Measurements from ENCODE around the gene UBE3B.

UBE3B gene

DNA sequence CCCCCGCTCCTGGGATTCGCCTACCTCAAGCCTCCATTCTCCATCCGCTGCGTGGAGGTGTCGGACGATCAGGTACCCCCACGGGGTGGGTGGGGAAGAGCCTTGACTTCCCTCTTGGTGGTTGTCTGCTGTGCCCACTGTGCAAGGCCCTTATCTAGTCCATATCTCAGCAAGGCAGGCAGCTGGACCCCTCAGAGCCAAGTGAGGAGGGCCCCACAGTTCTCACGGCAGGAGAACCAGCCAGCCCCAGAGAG, 56.0 kb downstream of the UBE3B start:
- peaks cover 17% of the 10 kb centered on the region; the same call in 1 of the 2 replicates for H3K36me3 ChIP-seq (ENCODE audit: control insufficient read depth, insufficient read depth, low read length)
- H3K27ac ChIP-seq (ENCODE audit: low read depth, low read length), result no peak overlapping the region
- no peak overlapping the region for H3K4me3 ChIP-seq (ENCODE audit: low read depth, low read length)
- no peak overlapping the region for H3K9ac ChIP-seq (ENCODE audit: low read depth, low read length)
- H3K9me3 ChIP-seq (ENCODE audit: control insufficient read depth, insufficient read depth, low read length), result no peaks in the 10 kb centered on the region
- no peaks in the 10 kb centered on the region for H3K27me3 ChIP-seq (ENCODE audit: control insufficient read depth, insufficient read depth, low read length)
- H3K4me1 ChIP-seq (ENCODE audit: control insufficient read depth, insufficient read depth, low read length), result peaks cover 4% of the 10 kb centered on the region; the same call in 1 of the 2 replicates

- peaks cover 17% of the 10 kb centered on the region; the same call in 1 of the 2 replicates for H3K36me3 ChIP-seq (ENCODE audit: control insufficient read depth, insufficient read depth, low read length)
- no peaks in the 10 kb centered on the region for H3K9me3 ChIP-seq (ENCODE audit: control insufficient read depth, insufficient read depth, low read length)
- peaks cover 4% of the 10 kb centered on the region; the same call in 1 of the 2 replicates for H3K4me1 ChIP-seq (ENCODE audit: control insufficient read depth, insufficient read depth, low read length)
- H3K9ac ChIP-seq (ENCODE audit: low read depth, low read length), result no peak overlapping the region
- no peak overlapping the region for H3K4me3 ChIP-seq (ENCODE audit: low read depth, low read length)
- H3K27ac ChIP-seq (ENCODE audit: low read depth, low read length), result no peak overlapping the region
- no peaks in the 10 kb centered on the region for H3K27me3 ChIP-seq (ENCODE audit: control insufficient read depth, insufficient read depth, low read length)
Measured at GRCh38 chr12:109534456-109534855, 57.0 kb downstream of the UBE3B start.

DNA sequence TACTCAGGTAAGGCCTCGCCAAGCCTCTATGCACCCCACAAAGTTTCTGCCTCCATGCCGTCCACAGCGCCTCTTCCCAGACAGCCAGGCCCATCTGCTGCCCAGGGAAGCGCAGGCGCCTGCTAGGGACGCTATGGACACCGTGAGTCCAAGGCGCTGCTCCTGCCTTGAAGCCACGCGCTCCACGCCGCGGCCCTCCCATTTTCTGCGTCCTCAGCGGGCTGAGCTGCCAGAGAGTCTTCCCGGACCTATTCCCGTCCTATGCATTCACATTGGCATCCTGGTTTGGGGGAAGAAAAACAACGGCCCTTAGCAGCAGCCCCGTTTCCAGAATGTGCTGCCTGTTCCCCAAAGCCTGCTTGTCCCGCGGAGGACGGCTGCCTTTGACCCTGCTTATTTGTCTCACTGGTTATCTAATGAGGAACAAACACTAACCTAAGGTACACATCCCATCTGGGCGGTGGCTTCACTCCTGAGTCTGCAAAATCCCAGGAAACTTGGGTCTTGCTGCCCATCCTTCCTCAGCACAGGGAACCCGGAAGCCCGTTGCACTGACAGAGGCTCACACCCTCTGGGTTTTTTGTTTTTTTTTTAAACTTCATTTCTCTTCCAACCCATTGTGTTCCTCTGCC, 57.9 kb downstream of the UBE3B start:
- no peaks in the 10 kb centered on the region for H3K9me3 ChIP-seq (ENCODE audit: control insufficient read depth, insufficient read depth, low read length)
- peaks cover 15% of the 10 kb centered on the region; the same call in 1 of the 2 replicates for H3K36me3 ChIP-seq (ENCODE audit: control insufficient read depth, insufficient read depth, low read length)
- no peak overlapping the region for H3K27ac ChIP-seq (ENCODE audit: low read depth, low read length)
- H3K4me3 ChIP-seq (ENCODE audit: low read depth, low read length), result no peak overlapping the region
- H3K9ac ChIP-seq (ENCODE audit: low read depth, low read length), result no peak overlapping the region
- no peaks in the 10 kb centered on the region for H3K27me3 ChIP-seq (ENCODE audit: control insufficient read depth, insufficient read depth, low read length)
- no peaks in the 10 kb centered on the region for H3K4me1 ChIP-seq (ENCODE audit: control insufficient read depth, insufficient read depth, low read length)

DNA sequence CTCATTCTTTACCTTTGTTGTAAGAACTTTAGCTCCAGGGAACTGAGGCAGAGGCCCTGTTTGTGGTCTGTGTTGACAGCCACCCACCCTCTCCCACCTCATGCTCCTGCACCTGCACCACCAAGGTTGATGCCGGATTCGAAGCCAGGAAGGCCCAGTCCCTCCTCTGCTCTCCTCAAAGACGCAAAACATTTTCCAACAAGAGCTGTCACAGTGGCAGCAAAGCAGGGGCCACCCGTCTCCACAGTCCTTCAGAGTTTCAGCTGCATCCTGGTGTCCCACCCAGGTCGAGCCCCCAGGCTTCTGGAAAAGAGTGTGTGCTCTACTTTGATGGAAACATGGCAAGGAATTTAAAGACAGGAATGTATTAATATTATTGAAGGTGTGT, 58.4 kb downstream of the UBE3B start:
- Histone ChIP-seq H3K9ac (ENCODE audit: low read depth, low read length) (no peak overlapping the region), H3K9me3 (ENCODE audit: control insufficient read depth, insufficient read depth, low read length) (no peaks in the 10 kb centered on the region), H3K27ac (ENCODE audit: low read depth, low read length) (no peak overlapping the region), H3K4me1 (ENCODE audit: control insufficient read depth, insufficient read depth, low read length) (no peaks in the 10 kb centered on the region), H3K36me3 (ENCODE audit: control insufficient read depth, insufficient read depth, low read length) (peaks cover 11% of the 10 kb centered on the region; the same call in 1 of the 2 replicates), H3K27me3 (ENCODE audit: control insufficient read depth, insufficient read depth, low read length) (no peaks in the 10 kb centered on the region), H3K4me3 (ENCODE audit: low read depth, low read length) (no peak overlapping the region)

- no peaks in the 10 kb centered on the region for H3K27me3 ChIP-seq (ENCODE audit: control insufficient read depth, insufficient read depth, low read length)
- no peaks in the 10 kb centered on the region for H3K4me1 ChIP-seq (ENCODE audit: control insufficient read depth, insufficient read depth, low read length)
- H3K27ac ChIP-seq (ENCODE audit: low read depth, low read length), result no peak overlapping the region
- no peak overlapping the region for H3K4me3 ChIP-seq (ENCODE audit: low read depth, low read length)
- H3K9ac ChIP-seq (ENCODE audit: low read depth, low read length), result no peak overlapping the region
- H3K9me3 ChIP-seq (ENCODE audit: control insufficient read depth, insufficient read depth, low read length), result no peaks in the 10 kb centered on the region
- H3K36me3 ChIP-seq (ENCODE audit: control insufficient read depth, insufficient read depth, low read length), result 0 out of 2 replicates have a peak, but pooled peaks cover 5% of the 10 kb centered on the region
Measured at GRCh38 chr12:109537136-109537535, 59.7 kb downstream of the UBE3B start.

DNA sequence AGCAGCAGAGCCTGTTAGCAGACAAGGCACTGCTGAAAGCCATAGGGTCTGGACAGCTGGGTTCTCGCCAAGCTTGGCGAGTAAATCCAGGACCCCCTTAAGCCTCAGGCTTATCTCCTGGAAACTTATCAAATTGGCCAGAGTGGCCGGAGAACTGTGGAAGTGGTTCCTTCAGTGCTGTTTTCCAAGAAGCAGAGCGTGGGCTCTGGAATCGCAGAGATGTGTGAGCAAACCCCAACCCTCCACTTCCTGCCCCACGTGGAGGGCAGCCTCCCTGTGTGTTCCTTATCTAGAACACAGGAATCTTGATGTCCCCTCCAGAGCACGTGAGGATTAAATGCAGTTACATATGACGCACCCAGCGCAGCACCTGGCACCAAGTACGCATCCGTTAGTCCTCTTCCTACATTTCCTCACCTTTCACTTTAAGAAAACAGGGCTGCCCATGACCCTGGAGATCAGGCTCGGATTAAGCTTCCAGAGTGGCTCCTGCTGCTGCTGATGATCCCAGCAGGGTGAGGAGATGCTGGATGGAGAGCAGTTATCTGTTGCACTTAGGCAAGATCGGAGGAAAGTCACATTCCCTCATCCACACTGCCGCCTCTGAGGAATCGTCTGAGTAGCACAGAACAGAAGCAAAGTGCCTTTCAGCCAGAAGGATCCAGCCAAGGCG, 60.9 kb downstream of the UBE3B start:
- Histone ChIP-seq H3K27me3 (ENCODE audit: control insufficient read depth, insufficient read depth, low read length) (no peaks in the 10 kb centered on the region), H3K27ac (ENCODE audit: low read depth, low read length) (no peak overlapping the region), H3K9me3 (ENCODE audit: control insufficient read depth, insufficient read depth, low read length) (no peaks in the 10 kb centered on the region), H3K4me1 (ENCODE audit: control insufficient read depth, insufficient read depth, low read length) (no peaks in the 10 kb centered on the region), H3K4me3 (ENCODE audit: low read depth, low read length) (no peak overlapping the region), H3K36me3 (ENCODE audit: control insufficient read depth, insufficient read depth, low read length) (0 out of 2 replicates have a peak, but pooled peaks cover 5% of the 10 kb centered on the region), H3K9ac (ENCODE audit: low read depth, low read length) (no peak overlapping the region)

- Histone ChIP-seq H3K27ac (ENCODE audit: low read depth, low read length) (no peak overlapping the region), H3K27me3 (ENCODE audit: control insufficient read depth, insufficient read depth, low read length) (no peaks in the 10 kb centered on the region), H3K9ac (ENCODE audit: low read depth, low read length) (no peak overlapping the region), H3K9me3 (ENCODE audit: control insufficient read depth, insufficient read depth, low read length) (no peaks in the 10 kb centered on the region), H3K4me1 (ENCODE audit: control insufficient read depth, insufficient read depth, low read length) (no peaks in the 10 kb centered on the region), H3K36me3 (ENCODE audit: control insufficient read depth, insufficient read depth, low read length) (0 out of 2 replicates have a peak, but pooled peaks cover 5% of the 10 kb centered on the region), H3K4me3 (ENCODE audit: low read depth, low read length) (no peak overlapping the region)
Measured at GRCh38 chr12:109539508-109539907, 62.1 kb downstream of the UBE3B start.

- no peak overlapping the region for H3K4me3 ChIP-seq (ENCODE audit: low read depth, low read length)
- no peak overlapping the region for H3K27ac ChIP-seq (ENCODE audit: low read depth, low read length)
- H3K9ac ChIP-seq (ENCODE audit: low read depth, low read length), result no peak overlapping the region
- no peaks in the 10 kb centered on the region for H3K36me3 ChIP-seq (ENCODE audit: control insufficient read depth, insufficient read depth, low read length)
- no peaks in the 10 kb centered on the region for H3K9me3 ChIP-seq (ENCODE audit: control insufficient read depth, insufficient read depth, low read length)
- no peaks in the 10 kb centered on the region for H3K4me1 ChIP-seq (ENCODE audit: control insufficient read depth, insufficient read depth, low read length)
- H3K27me3 ChIP-seq (ENCODE audit: control insufficient read depth, insufficient read depth, low read length), result no peaks in the 10 kb centered on the region
Measured at GRCh38 chr12:109540526-109541412, 63.3 kb downstream of the UBE3B start.

DNA sequence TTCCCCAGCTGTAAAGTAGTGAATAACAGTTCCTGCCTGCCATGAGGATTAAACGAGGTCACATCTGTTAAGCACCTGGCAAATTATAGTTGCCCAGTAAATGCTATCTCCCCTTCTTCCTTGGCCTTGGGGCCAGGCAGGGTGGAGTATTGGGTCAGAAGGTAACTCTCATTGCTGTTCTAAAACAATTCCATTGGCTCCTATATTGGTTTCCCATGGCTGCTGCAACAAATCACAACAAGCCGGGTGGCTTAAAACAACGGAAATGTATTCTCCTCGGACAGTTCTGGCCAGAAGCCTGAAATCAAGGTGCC, 63.9 kb downstream of the UBE3B start:
- Histone ChIP-seq H3K4me1 (ENCODE audit: control insufficient read depth, insufficient read depth, low read length) (no peaks in the 10 kb centered on the region), H3K9ac (ENCODE audit: low read depth, low read length) (no peak overlapping the region), H3K4me3 (ENCODE audit: low read depth, low read length) (no peak overlapping the region), H3K9me3 (ENCODE audit: control insufficient read depth, insufficient read depth, low read length) (no peaks in the 10 kb centered on the region), H3K27me3 (ENCODE audit: control insufficient read depth, insufficient read depth, low read length) (no peaks in the 10 kb centered on the region), H3K27ac (ENCODE audit: low read depth, low read length) (no peak overlapping the region), H3K36me3 (ENCODE audit: control insufficient read depth, insufficient read depth, low read length) (no peaks in the 10 kb centered on the region)

- H3K27ac ChIP-seq (ENCODE audit: low read depth, low read length), result no peak overlapping the region
- no peaks in the 10 kb centered on the region for H3K9me3 ChIP-seq (ENCODE audit: control insufficient read depth, insufficient read depth, low read length)
- no peak overlapping the region for H3K9ac ChIP-seq (ENCODE audit: low read depth, low read length)
- no peaks in the 10 kb centered on the region for H3K4me1 ChIP-seq (ENCODE audit: control insufficient read depth, insufficient read depth, low read length)
- no peaks in the 10 kb centered on the region for H3K36me3 ChIP-seq (ENCODE audit: control insufficient read depth, insufficient read depth, low read length)
- H3K4me3 ChIP-seq (ENCODE audit: low read depth, low read length), result no peak overlapping the region
- no peaks in the 10 kb centered on the region for H3K27me3 ChIP-seq (ENCODE audit: control insufficient read depth, insufficient read depth, low read length)
Measured at GRCh38 chr12:109542014-109542413, 64.6 kb downstream of the UBE3B start.

GRCh38 chr12:109542876-109543275, 65.4 kb downstream of the UBE3B start:
- H3K4me3 ChIP-seq (ENCODE audit: low read depth, low read length), result no peak overlapping the region
- no peaks in the 10 kb centered on the region for H3K36me3 ChIP-seq (ENCODE audit: control insufficient read depth, insufficient read depth, low read length)
- H3K4me1 ChIP-seq (ENCODE audit: control insufficient read depth, insufficient read depth, low read length), result no peaks in the 10 kb centered on the region
- H3K9me3 ChIP-seq (ENCODE audit: control insufficient read depth, insufficient read depth, low read length), result no peaks in the 10 kb centered on the region
- H3K27me3 ChIP-seq (ENCODE audit: control insufficient read depth, insufficient read depth, low read length), result no peaks in the 10 kb centered on the region
- no peak overlapping the region for H3K27ac ChIP-seq (ENCODE audit: low read depth, low read length)
- H3K9ac ChIP-seq (ENCODE audit: low read depth, low read length), result no peak overlapping the region

Measured in HUES48 (cell line).